ENCODE results near the gene ZNF839.
"Not testable (repeated sequence)": the region's sequence is repeated elsewhere in the genome, so short reads cannot be mapped to it uniquely, and the experiment has no call there.

The ZNF839 gene

GRCh38 chr14:102319351-102320032 lies at the start of gene ZNF839:
ZNF839 (plus strand) TSS chr14:102319746; CDS start chr14:102319766, 20 bp downstream.
- in situ Hi-C loops (cut with HindIII; ENCODE audit: low sequenced_read_pairs), result loop anchor here (5.0 kb wide), 1 partner anchor 38 kb away; no protein-coding TSS in a partner anchor

GRCh38 chr14:102272392-102272791 lies 47.2 kb upstream of the ZNF839 start:
- in situ Hi-C loops (cut with HindIII; ENCODE audit: low sequenced_read_pairs), result no loop called here

- in situ Hi-C loops (cut with HindIII; ENCODE audit: low sequenced_read_pairs), result no loop called here
Observed at GRCh38 chr14:102275866-102276265, 43.7 kb upstream of the ZNF839 start.

- in situ Hi-C loops (cut with HindIII; ENCODE audit: low sequenced_read_pairs), result no loop called here
Observed at GRCh38 chr14:102277874-102278630, 41.5 kb upstream of the ZNF839 start.

GRCh38 chr14:102278631-102278935 lies 41.0 kb upstream of the ZNF839 start:
- in situ Hi-C loops (cut with HindIII; ENCODE audit: low sequenced_read_pairs), result no loop called here

- in situ Hi-C loops (cut with HindIII; ENCODE audit: low sequenced_read_pairs), result no loop called here
Observed at GRCh38 chr14:102279282-102279681, 40.3 kb upstream of the ZNF839 start.

- in situ Hi-C loops (cut with HindIII; ENCODE audit: low sequenced_read_pairs), result no loop called here
Observed at GRCh38 chr14:102279688-102280348, 39.7 kb upstream of the ZNF839 start.

- in situ Hi-C loops (cut with HindIII; ENCODE audit: low sequenced_read_pairs), result no loop called here
Observed at GRCh38 chr14:102280376-102280962, 39.1 kb upstream of the ZNF839 start.

- in situ Hi-C loops (cut with HindIII; ENCODE audit: low sequenced_read_pairs), result no loop called here
Observed at GRCh38 chr14:102282751-102283465, 36.6 kb upstream of the ZNF839 start.

GRCh38 chr14:102283631-102284129 lies 35.9 kb upstream of the ZNF839 start:
- in situ Hi-C loops (cut with HindIII; ENCODE audit: low sequenced_read_pairs), result no loop called here

GRCh38 chr14:102285106-102285505 lies 34.4 kb upstream of the ZNF839 start:
- in situ Hi-C loops (cut with HindIII; ENCODE audit: low sequenced_read_pairs), result no loop called here

- in situ Hi-C loops (cut with HindIII; ENCODE audit: low sequenced_read_pairs), result no loop called here
Observed at GRCh38 chr14:102288139-102288538, 31.4 kb upstream of the ZNF839 start.

GRCh38 chr14:102292441-102292840 lies 27.1 kb upstream of the ZNF839 start:
- in situ Hi-C loops (cut with HindIII; ENCODE audit: low sequenced_read_pairs), result loop anchor here (5.0 kb wide), 1 partner anchor 55 kb away; no protein-coding TSS in a partner anchor

GRCh38 chr14:102293781-102294180 lies 25.8 kb upstream of the ZNF839 start:
- in situ Hi-C loops (cut with HindIII; ENCODE audit: low sequenced_read_pairs), result loop anchor here (5.0 kb wide), 1 partner anchor 56 kb away; no protein-coding TSS in a partner anchor

GRCh38 chr14:102295270-102295669 lies 24.3 kb upstream of the ZNF839 start:
- in situ Hi-C loops (cut with HindIII; ENCODE audit: low sequenced_read_pairs), result no loop called here

GRCh38 chr14:102297436-102298170 lies 21.9 kb upstream of the ZNF839 start:
- in situ Hi-C loops (cut with HindIII; ENCODE audit: low sequenced_read_pairs), result no loop called here

GRCh38 chr14:102298303-102299070 lies 21.1 kb upstream of the ZNF839 start:
- in situ Hi-C loops (cut with HindIII; ENCODE audit: low sequenced_read_pairs), result not testable (repeated sequence)

GRCh38 chr14:102303664-102304063 lies 15.9 kb upstream of the ZNF839 start:
- in situ Hi-C loops (cut with HindIII; ENCODE audit: low sequenced_read_pairs), result loop anchor here (5.0 kb wide), 1 partner anchor 206 kb away; no protein-coding TSS in a partner anchor

Measured in endothelial cell of hepatic sinusoid (primary cell).